SK-N-SH treated with all-trans-retinoic acid at 6 μM for 48 hours (cell line): Measurements from ENCODE around the gene RABGAP1L.

Experiments used
- ATAC-seq: fragments of 200-7000 bp; cut with Tn5 transposase; 3 replicates; pipeline ENCODE4 v1.9.1; 2020; ENCODE audit warnings: mild to moderate bottlenecking, moderate library complexity
- ARNTL ChIP-seq: fragments of 450-650 bp; formaldehyde crosslinking; IDR thresholded peaks from 2 replicates; pipeline ENCODE4 v1.5.0; 2020; ENCODE audit warnings: low read depth, mild to moderate bottlenecking, moderate library complexity, borderline replicate concordance
- CSDC2 ChIP-seq: fragments of 250-450 bp; sonication (Bioruptor Pico); IDR thresholded peaks from 2 replicates; pipeline ENCODE4 v1.5.0; 2020; ENCODE audit warnings: mild to moderate bottlenecking, moderate library complexity
- CSRNP3 ChIP-seq: fragments of 250-450 bp; sonication (Bioruptor Pico); IDR thresholded peaks from 2 replicates; pipeline ENCODE4 v1.5.1; 2021; ENCODE audit warnings: mild to moderate bottlenecking, moderate library complexity
- ESRRG ChIP-seq: fragments of 250-450 bp; sonication (Bioruptor Pico); IDR thresholded peaks from 2 replicates; pipeline ENCODE4 v1.6.1; 2021; ENCODE audit warnings: mild to moderate bottlenecking
- GLIS3 ChIP-seq: fragments of 250-450 bp; sonication (Bioruptor Pico); IDR thresholded peaks from 2 replicates; pipeline ENCODE4 v1.5.0; 2020; ENCODE audit warnings: mild to moderate bottlenecking, moderate library complexity
- ISL1 ChIP-seq: fragments of 250-450 bp; sonication (Bioruptor Pico); IDR thresholded peaks from 2 replicates; pipeline ENCODE4 v2.1.2; 2022; ENCODE audit warnings: mild to moderate bottlenecking, moderate library complexity
- OSR1 ChIP-seq: fragments of 250-450 bp; sonication (Bioruptor Pico); IDR thresholded peaks from 2 replicates; pipeline ENCODE4 v1.8.0; 2022; ENCODE audit warnings: moderate library complexity, mild to moderate bottlenecking, inconsistent platforms
- POU6F1 ChIP-seq: fragments of 250-450 bp; sonication (Bioruptor Pico); IDR thresholded peaks from 2 replicates; pipeline ENCODE4 v1.8.0; 2021; ENCODE audit warnings: low read depth, mild to moderate bottlenecking, moderate library complexity, borderline replicate concordance
- PPARA ChIP-seq: fragments of 250-450 bp; sonication (Bioruptor Pico); IDR thresholded peaks from 2 replicates; pipeline ENCODE4 v1.5.0; 2020; ENCODE audit warnings: mild to moderate bottlenecking, borderline replicate concordance
- RARB ChIP-seq: fragments of 250-450 bp; sonication (Bioruptor Pico); IDR thresholded peaks from 2 replicates; pipeline ENCODE4 v1.8.0; 2021; ENCODE audit warnings: mild to moderate bottlenecking, moderate library complexity
- SNAI2 ChIP-seq: fragments of 250-450 bp; sonication (Bioruptor Pico); IDR thresholded peaks from 2 replicates; pipeline ENCODE4 v1.5.0; 2020; ENCODE audit warnings: mild to moderate bottlenecking, moderate library complexity
- TCF4 ChIP-seq: fragments of 250-450 bp; sonication (Bioruptor Pico); IDR thresholded peaks from 2 replicates; pipeline ENCODE4 v1.8.0; 2021; ENCODE audit warnings: mild to moderate bottlenecking, moderate library complexity, borderline replicate concordance
- TOX ChIP-seq: fragments of 250-450 bp; sonication (Bioruptor Pico); IDR thresholded peaks from 2 replicates; pipeline ENCODE4 v1.8.0; 2021; ENCODE audit warnings: mild to moderate bottlenecking, moderate library complexity, borderline replicate concordance
- TSHZ2 ChIP-seq: fragments of 250-450 bp; sonication (Bioruptor Pico); IDR thresholded peaks from 2 replicates; pipeline ENCODE4 v1.5.0; 2020; ENCODE audit warnings: mild to moderate bottlenecking, moderate library complexity
- ZC3H10 ChIP-seq: fragments of 250-450 bp; sonication (Bioruptor Pico); IDR thresholded peaks from 2 replicates; pipeline ENCODE4 v1.5.1; 2021; ENCODE audit warnings: mild to moderate bottlenecking, moderate library complexity
- ZFP30 ChIP-seq: fragments of 450-650 bp; formaldehyde crosslinking; IDR thresholded peaks from 2 replicates; pipeline ENCODE4 v1.5.0; 2022; ENCODE audit warnings: mild to moderate bottlenecking, moderate library complexity
- ZNF565 ChIP-seq: fragments of 450-650 bp; formaldehyde crosslinking; conservative IDR thresholded peaks from 2 replicates; pipeline ENCODE4 v1.5.0; 2020; ENCODE audit warnings: low read depth, mild to moderate bottlenecking, moderate library complexity
- ZNF70 ChIP-seq: fragments of 450-650 bp; formaldehyde crosslinking; IDR thresholded peaks from 2 replicates; pipeline ENCODE4 v1.5.0; 2020; ENCODE audit warnings: mild to moderate bottlenecking, moderate library complexity

RABGAP1L gene

GRCh38 chr1:174657893-174658292 lies 498.6 kb downstream of the RABGAP1L start:
- no peak for ATAC-seq

GRCh38 chr1:174659823-174660222 lies 500.5 kb downstream of the RABGAP1L start:
- TF ChIP-seq TSHZ2 (CRISPR knock-in tag) = no peak
- TF ChIP-seq, all 23 proteins: peak for 0
- peak; percentile 75 for ATAC-seq

More at GRCh38 chr1:174657893-174658292, 498.6 kb downstream of the RABGAP1L start:
- TF ChIP-seq ZC3H10 (no peak), TSHZ2 (CRISPR knock-in tag) (no peak), TOX (no peak), CSDC2 (CRISPR knock-in tag) (no peak), POU6F1 (CRISPR knock-in tag) (no peak), ISL1 (CRISPR knock-in tag) (no peak), ZNF70 (no peak), PPARA (no peak), ESRRG (CRISPR knock-in tag) (no peak), ZNF565 (CRISPR knock-in tag) (no peak), SNAI2 (CRISPR knock-in tag) (no peak), GLIS3 (no peak), CSRNP3 (CRISPR knock-in tag) (no peak), RARB (CRISPR knock-in tag) (no peak)

GRCh38 chr1:174660476-174660875 lies 501.2 kb downstream of the RABGAP1L start:
- no peak; the same call in 1 of the 3 replicates for ATAC-seq
- no peak for TF ChIP-seq ESRRG (CRISPR knock-in tag)
- no peak for TF ChIP-seq TSHZ2 (CRISPR knock-in tag)
- no peak for TF ChIP-seq TOX
- no peak for TF ChIP-seq ZFP30
- no peak for TF ChIP-seq CSRNP3 (CRISPR knock-in tag)
- TF ChIP-seq TCF4 (CRISPR knock-in tag) = no peak
- no peak for TF ChIP-seq ARNTL (CRISPR knock-in tag)
- no peak for TF ChIP-seq ZNF70
- TF ChIP-seq GLIS3 = no peak
- TF ChIP-seq OSR1 (CRISPR knock-in tag) = no peak
- TF ChIP-seq PPARA = no peak
